MCF 10A (cell line): ENCODE data around the gene LCMT1. TPM values are rescaled to one million over a fixed set of nuclear protein-coding genes. Genes with fewer than 3 reads are reported as not detected.
"Not testable (repeated sequence)": the region's sequence is repeated elsewhere in the genome, so short reads cannot be mapped to it uniquely, and the experiment has no call there.

Source experiments
- Bru-seq: library from RNA; stranded (reverse); fragments of 400-500 nt; gene quantifications from one replicate; lab custom pipeline; 2021; lab: Mats Ljungman, UMichigan
- BruChase-seq, 2 experiments: library from RNA; stranded (reverse); fragments of 400-500 nt; gene quantifications; one replicate each; lab custom pipeline; 2021; lab: Mats Ljungman, UMichigan
- BruUV-seq: library from RNA; stranded (reverse); fragments of 400-500 nt; replicated peaks from 2 replicates; lab custom pipeline; 2021; lab: Mats Ljungman, UMichigan
- CTCF ChIA-PET: fragments of 300-600 bp; sonication (Branson Sonifier 250); formaldehyde crosslinking; extraction: SDS; loops from one replicate; lab custom pipeline; 2021; ENCODE audit warnings: antibody characterized with exemption, inconsistent platforms; lab: Yijun Ruan, JAX
- POLR2A ChIA-PET: fragments of 300-600, 350-650 bp; sonication (Branson Sonifier 250); formaldehyde crosslinking; extraction: SDS; loops from one replicate; lab custom pipeline; 2020; ENCODE audit warnings: antibody characterized with exemption, inconsistent platforms; lab: Yijun Ruan, JAX
- DNase-seq: peaks from one replicate; pipeline ENCODE4 v3.0.0-alpha.2; 2018; ENCODE audit not compliant: unreplicated experiment
- H3K27ac Mint-ChIP-seq: one replicate; pipeline ENCODE4 v1.8.0; 2022; ENCODE audit warnings: mild to moderate bottlenecking, low read depth, mixed read lengths; ENCODE audit not compliant: unreplicated experiment
- H3K27me3 Mint-ChIP-seq: one replicate; pipeline ENCODE4 v1.8.0; 2022; ENCODE audit warnings: mixed read lengths; ENCODE audit not compliant: insufficient read depth, unreplicated experiment
- H3K36me3 Mint-ChIP-seq: one replicate; pipeline ENCODE4 v1.8.0; 2022; ENCODE audit warnings: mild to moderate bottlenecking, moderate library complexity, mixed read lengths; ENCODE audit not compliant: insufficient read depth, unreplicated experiment
- H3K4me1 Mint-ChIP-seq: one replicate; pipeline ENCODE4 v1.8.0; 2022; ENCODE audit warnings: mixed read lengths; ENCODE audit not compliant: insufficient read depth, unreplicated experiment
- H3K4me3 Mint-ChIP-seq: one replicate; pipeline ENCODE4 v1.8.0; 2022; ENCODE audit warnings: mild to moderate bottlenecking, moderate library complexity, mixed read lengths; ENCODE audit not compliant: unreplicated experiment
- H3K9me3 Mint-ChIP-seq: one replicate; pipeline ENCODE4 v1.8.0; 2022; ENCODE audit warnings: mixed read lengths; ENCODE audit not compliant: unreplicated experiment
- intact Hi-C: fragments of 100-400 bp; cut with micrococcal nuclease; formaldehyde crosslinking; loops from 2 replicates; pipeline ENCODE4 v1.14.1; 2022
- long read RNA-seq: library from polyadenylated mRNA; stranded (forward); transcript quantifications from one replicate; pipeline ENCODE4 v2.0.0, GENCODE V29; 2022
- total RNA-seq: library from RNA; stranded (reverse); gene quantifications from 2 replicates; pipeline ENCODE4 v1.2.3, GENCODE V29; 2022
- TF ChIP-seq, protein P1 (sequence below): fragments of 200-600 bp; IDR thresholded peaks from one replicate; pipeline ENCODE4 v1.8.0; 2022; ENCODE audit warnings: antibody characterized with exemption, mild to moderate bottlenecking; ENCODE audit not compliant: unreplicated experiment

Gene LCMT1
- 28.1 and 36.3 TPM in 2 replicates for total RNA-seq
- percentile 65 among the genes with signal in this experiment for Bru-seq, nascent RNA
- percentile 58 among the genes with signal in this experiment for BruChase-seq, experiment 1, labeled RNA remaining after a 6-hour chase
- BruChase-seq, experiment 2, labeled RNA remaining after a 2-hour chase, result percentile 65 among the genes with signal in this experiment
- long read RNA-seq, transcript LCMT1-203 (11 exons, 1,368 nt), result major isoform, 35 of 76 reads
- long read RNA-seq, transcript LCMT1-201 (12 exons, 1,529 nt), result minor isoform, 15 of 76 reads
- long read RNA-seq, transcript LCMT1-202 (9 exons, 989 nt), result minor isoform, 10 of 76 reads
- long read RNA-seq, partial matches to known transcripts, result 3 of 76 reads
- long read RNA-seq, other reads (novel, unspliced or antisense), result 12 of 76 reads

DNA sequence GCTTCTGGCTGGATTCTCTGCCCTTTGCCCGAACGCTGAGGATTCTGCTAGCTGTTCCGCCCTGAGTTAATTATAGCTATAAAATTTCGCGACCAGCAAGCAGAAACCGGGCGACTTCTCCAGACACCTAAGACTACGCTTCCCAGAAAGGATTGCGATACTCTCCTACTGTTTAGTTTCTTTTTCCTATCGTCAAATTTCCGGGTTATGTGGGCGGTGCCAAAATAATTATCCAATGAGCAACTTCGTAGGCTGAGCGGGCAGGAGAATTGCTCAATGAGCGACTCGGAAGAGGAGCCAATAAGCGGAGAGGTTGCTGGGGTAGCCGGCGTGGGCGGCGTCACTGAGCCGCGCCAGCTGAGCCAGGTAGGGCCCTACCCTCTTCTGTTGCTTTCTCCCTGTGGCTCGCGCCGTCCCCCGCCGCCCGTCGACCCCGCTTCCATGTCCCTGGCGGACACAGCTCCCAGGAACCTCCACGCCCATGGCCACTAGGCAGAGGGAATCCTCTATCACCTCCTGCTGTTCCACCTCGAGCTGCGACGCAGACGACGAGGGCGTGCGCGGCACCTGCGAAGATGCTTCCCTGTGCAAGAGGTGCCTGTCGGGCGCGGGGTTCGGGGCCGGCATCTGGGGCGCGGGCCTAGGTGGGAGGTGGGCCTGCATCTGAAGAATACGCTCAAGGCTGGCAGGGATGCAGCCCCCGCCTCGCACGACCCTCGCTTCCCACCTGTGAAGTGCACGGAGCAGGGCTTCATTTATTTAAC is at the start of gene LCMT1:
TSS of gene LCMT1 (plus strand) at position 340 of the 764 bp plus-strand sequence. CDS start at position 482, 142 bp downstream.
- peak; percentile 98 for DNase-seq
- TF ChIP-seq, protein P1, sequence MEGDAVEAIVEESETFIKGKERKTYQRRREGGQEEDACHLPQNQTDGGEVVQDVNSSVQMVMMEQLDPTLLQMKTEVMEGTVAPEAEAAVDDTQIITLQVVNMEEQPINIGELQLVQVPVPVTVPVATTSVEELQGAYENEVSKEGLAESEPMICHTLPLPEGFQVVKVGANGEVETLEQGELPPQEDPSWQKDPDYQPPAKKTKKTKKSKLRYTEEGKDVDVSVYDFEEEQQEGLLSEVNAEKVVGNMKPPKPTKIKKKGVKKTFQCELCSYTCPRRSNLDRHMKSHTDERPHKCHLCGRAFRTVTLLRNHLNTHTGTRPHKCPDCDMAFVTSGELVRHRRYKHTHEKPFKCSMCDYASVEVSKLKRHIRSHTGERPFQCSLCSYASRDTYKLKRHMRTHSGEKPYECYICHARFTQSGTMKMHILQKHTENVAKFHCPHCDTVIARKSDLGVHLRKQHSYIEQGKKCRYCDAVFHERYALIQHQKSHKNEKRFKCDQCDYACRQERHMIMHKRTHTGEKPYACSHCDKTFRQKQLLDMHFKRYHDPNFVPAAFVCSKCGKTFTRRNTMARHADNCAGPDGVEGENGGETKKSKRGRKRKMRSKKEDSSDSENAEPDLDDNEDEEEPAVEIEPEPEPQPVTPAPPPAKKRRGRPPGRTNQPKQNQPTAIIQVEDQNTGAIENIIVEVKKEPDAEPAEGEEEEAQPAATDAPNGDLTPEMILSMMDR, result no peak
- Mint-ChIP-seq H3K27ac (peak within 1 kb of the TSS; percentile 92), H3K4me1 (peaks cover 41% of the 10 kb centered on the region), H3K9me3 (no peaks in the 10 kb centered on the region), H3K36me3 (peaks cover 20% of the 10 kb centered on the region), H3K27me3 (no peaks in the 10 kb centered on the region), H3K4me3 (peak within 1 kb of the TSS; percentile 93)
- POLR2A ChIA-PET, result interaction anchor here (0.6 to 2.5 kb wide), 17 partner anchors 9 to 585 kb away, joined by 3 to 16 read pairs (median 4); partner anchors contain the start of gene ARHGAP17
- CTCF ChIA-PET, result interaction anchor here (0.6 to 2.0 kb wide), 9 partner anchors 8 to 156 kb away, joined by 3 to 11 read pairs (median 3); no protein-coding TSS in a partner anchor
- no TSS peak for BruUV-seq
- intact Hi-C loops, result loop anchor here (2.0 kb wide), 1 partner anchor 57 kb away; no protein-coding TSS in a partner anchor

DNA sequence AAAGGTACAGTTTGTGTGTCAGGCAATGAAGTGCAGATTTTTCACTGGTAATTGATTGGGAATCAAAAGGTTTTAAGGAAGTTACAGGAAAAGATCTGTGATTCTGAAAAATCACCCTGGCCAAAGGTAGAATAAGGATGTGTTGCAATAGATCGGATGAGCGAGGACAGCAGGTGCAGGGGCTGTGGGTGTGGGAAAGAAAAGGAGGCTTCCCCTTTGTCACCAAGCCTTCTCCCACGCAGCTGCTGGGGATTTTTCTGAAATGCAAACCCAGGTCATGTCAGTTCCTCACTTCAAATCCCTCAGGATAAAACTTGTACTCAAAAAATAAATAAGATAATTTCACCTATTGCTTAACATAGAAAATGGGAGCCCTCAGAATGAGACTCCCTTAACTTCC is 48.4 kb upstream of the LCMT1 start:
- ChIA-PET POLR2A (no interaction called here), CTCF (no interaction called here)
- TF ChIP-seq, protein P1, result no peak
- intact Hi-C loops, result no loop called here
- peaks cover 8% of the 10 kb centered on the region for H3K4me1 Mint-ChIP-seq
- no peak for DNase-seq
- H3K36me3 Mint-ChIP-seq, result no peaks in the 10 kb centered on the region
- no peak overlapping the region for H3K27ac Mint-ChIP-seq
- no peak overlapping the region for H3K4me3 Mint-ChIP-seq
- no peaks in the 10 kb centered on the region for H3K9me3 Mint-ChIP-seq
- no peaks in the 10 kb centered on the region for H3K27me3 Mint-ChIP-seq
- no TSS peak for BruUV-seq

DNA sequence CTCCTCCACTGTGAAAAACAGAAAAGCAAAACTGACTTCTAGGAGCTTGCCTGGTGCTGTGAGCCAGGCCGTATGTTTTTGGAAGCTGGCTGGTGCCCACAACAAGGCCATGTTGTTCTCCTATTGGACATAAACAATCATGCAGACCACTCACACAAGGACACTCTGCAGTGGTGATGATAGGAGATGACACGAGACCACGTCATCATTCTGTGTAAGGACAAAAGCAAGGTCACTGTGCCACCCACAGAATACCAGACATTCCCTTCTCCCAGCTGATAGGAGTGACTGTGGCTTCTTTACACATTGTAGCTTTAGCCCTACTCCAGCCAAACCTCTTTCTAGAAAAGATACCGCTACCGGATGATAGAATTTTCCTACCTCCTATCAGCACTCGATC is 47.7 kb upstream of the LCMT1 start:
- intact Hi-C loops, result no loop called here

DNA sequence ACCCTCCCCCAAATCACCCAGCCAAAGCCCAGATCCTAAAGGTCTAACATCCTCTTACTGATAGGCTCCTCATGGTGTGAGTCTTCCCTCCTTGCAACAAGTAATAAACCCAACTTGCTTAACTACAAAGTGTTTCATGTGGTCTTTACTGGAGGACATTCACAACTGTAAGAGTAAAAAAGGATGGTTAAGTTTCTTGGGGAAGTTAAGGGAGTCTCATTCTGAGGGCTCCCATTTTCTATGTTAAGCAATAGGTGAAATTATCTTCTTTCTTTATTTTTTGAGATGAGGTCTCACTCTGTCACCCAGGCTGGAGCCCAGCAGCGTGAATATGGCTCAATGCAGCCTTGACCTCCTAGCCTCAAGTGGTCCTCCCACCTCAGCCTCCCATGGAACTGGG is 47.3 kb upstream of the LCMT1 start:
- POLR2A ChIA-PET, H3K36me3 Mint-ChIP-seq, DNase-seq, intact Hi-C loops, H3K27me3 Mint-ChIP-seq, BruUV-seq, H3K4me1 Mint-ChIP-seq, H3K4me3 Mint-ChIP-seq, H3K27ac Mint-ChIP-seq, H3K9me3 Mint-ChIP-seq: not testable (repeated sequence)
- CTCF ChIA-PET, result interaction anchor here (0.6 kb wide), 1 partner anchor 238 kb away, joined by 3 read pairs; no protein-coding TSS in a partner anchor

More for the DNA sequence above, 47.7 kb upstream of the LCMT1 start:
- Mint-ChIP-seq H3K4me1 (peaks cover 8% of the 10 kb centered on the region), H3K27ac (no peak overlapping the region), H3K36me3 (no peaks in the 10 kb centered on the region), H3K9me3 (no peaks in the 10 kb centered on the region), H3K27me3 (no peaks in the 10 kb centered on the region), H3K4me3 (no peak overlapping the region)
- POLR2A ChIA-PET, result interaction anchor here (0.7 kb wide), 1 partner anchor 1033 kb away, joined by 3 read pairs; no protein-coding TSS in a partner anchor
- TF ChIP-seq, protein P1, result no peak
- DNase-seq, result no peak
- no TSS peak for BruUV-seq
- CTCF ChIA-PET, result no interaction called here
